ENCODE measurements around the gene ARL2. TPM values are rescaled to one million over a fixed set of nuclear protein-coding genes. Genes with fewer than 3 reads are reported as not detected.
"Not testable (repeated sequence)": the region's sequence is repeated elsewhere in the genome, so short reads cannot be mapped to it uniquely, and the experiment has no call there.

The ARL2 gene
- total and polyA plus RNA-seq, 2 donors: 42.8 to 52.0 TPM

DNA sequence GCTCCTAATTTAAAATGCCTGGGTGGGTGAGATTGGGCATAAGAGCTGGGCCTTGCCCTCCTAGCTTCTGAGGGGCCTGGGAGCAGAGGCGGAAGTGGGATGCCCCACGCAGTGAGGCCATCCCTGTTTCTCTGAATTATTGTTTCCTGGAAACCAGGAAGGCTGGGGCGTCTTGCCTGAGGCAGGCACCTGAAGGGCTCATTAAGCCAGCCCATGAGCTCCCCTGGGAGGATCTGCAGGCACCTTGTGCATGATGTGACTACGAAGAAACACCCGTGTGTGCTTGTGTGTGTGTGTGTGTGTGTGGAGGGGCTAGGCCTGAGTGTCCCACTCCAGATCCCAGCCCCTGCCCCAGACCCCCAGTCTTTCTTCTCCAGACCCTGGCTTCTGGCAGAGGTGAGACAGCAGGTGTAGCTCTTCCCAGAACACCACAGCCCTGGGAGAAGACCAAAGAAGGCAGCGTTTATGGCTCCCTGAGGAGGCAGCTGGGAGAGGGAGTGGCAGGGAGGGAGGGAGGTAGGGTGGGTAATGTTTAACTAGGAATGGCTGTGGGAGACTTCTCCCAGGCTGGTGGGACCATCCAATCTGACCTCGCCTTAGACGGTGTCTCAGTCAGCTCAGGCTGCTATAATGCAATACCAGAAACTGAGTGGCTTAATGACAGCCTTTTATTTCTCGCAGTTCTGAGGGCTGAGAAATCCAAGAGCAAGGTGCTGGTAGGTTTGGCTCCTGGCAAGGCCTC is 15.1 kb upstream of the ARL2 start:
- DNase-seq (ENCODE audit: low read depth in 6 of 9, low spot score in 9 of 9): no peak
- Histone ChIP-seq H3K36me3 (ENCODE audit: control insufficient read depth in 2 of 2, insufficient read depth in 2 of 2, low read length in 1 of 2) (no peaks in the 10 kb centered on the region), H3K27ac (ENCODE audit: low read depth in 1 of 2, low read length in 1 of 2) (no peak overlapping the region), H3K27me3 (ENCODE audit: control insufficient read depth in 2 of 2, insufficient read depth in 1 of 2, low read length in 1 of 2) (peaks cover 0 to 7% of the 10 kb centered on the region in 2 donors), H3K4me3 (ENCODE audit: low read length in 2 of 2) (no peak overlapping the region), H3K4me1 (ENCODE audit: control insufficient read depth in 2 of 2, insufficient read depth in 2 of 2, low read length in 2 of 2) (no peaks in the 10 kb centered on the region), H3K9me3 (ENCODE audit: control insufficient read depth in 2 of 2, insufficient read depth in 1 of 2, low read length in 1 of 2) (no peaks in the 10 kb centered on the region)
- 77% methylated on average over 9 of the region's 9 CpGs for whole genome bisulfite sequencing

- Histone ChIP-seq H3K4me3 (ENCODE audit: low read length in 2 of 2) (no peak overlapping the region), H3K27ac (ENCODE audit: low read depth in 1 of 2, low read length in 1 of 2) (no peak overlapping the region), H3K27me3 (ENCODE audit: control insufficient read depth in 2 of 2, insufficient read depth in 1 of 2, low read length in 1 of 2) (peaks cover 0 to 7% of the 10 kb centered on the region in 2 donors), H3K9me3 (ENCODE audit: control insufficient read depth in 2 of 2, insufficient read depth in 1 of 2, low read length in 1 of 2) (no peaks in the 10 kb centered on the region), H3K4me1 (ENCODE audit: control insufficient read depth in 2 of 2, insufficient read depth in 2 of 2, low read length in 2 of 2) (no peaks in the 10 kb centered on the region), H3K36me3 (ENCODE audit: control insufficient read depth in 2 of 2, insufficient read depth in 2 of 2, low read length in 1 of 2) (no peaks in the 10 kb centered on the region)
- no peak for DNase-seq (ENCODE audit: low read depth in 6 of 9, low spot score in 9 of 9)
- 91% methylated on average over 1 of the region's 1 CpG for WGBS
Observed at GRCh38 chr11:64999478-64999877, 14.5 kb upstream of the ARL2 start.

- DNase-seq (ENCODE audit: low read depth in 6 of 9, low spot score in 9 of 9): no peak
- no peak overlapping the region for H3K4me3 ChIP-seq (ENCODE audit: low read length in 2 of 2)
- no peaks in the 10 kb centered on the region for H3K27me3 ChIP-seq (ENCODE audit: control insufficient read depth in 2 of 2, insufficient read depth in 1 of 2, low read length in 1 of 2)
- no peaks in the 10 kb centered on the region for H3K36me3 ChIP-seq (ENCODE audit: control insufficient read depth in 2 of 2, insufficient read depth in 2 of 2, low read length in 1 of 2)
- H3K27ac ChIP-seq (ENCODE audit: low read depth in 1 of 2, low read length in 1 of 2): no peak overlapping the region
- no peaks in the 10 kb centered on the region for H3K4me1 ChIP-seq (ENCODE audit: control insufficient read depth in 2 of 2, insufficient read depth in 2 of 2, low read length in 2 of 2)
- no peaks in the 10 kb centered on the region for H3K9me3 ChIP-seq (ENCODE audit: control insufficient read depth in 2 of 2, insufficient read depth in 1 of 2, low read length in 1 of 2)
- WGBS: 91% methylated on average over 5 of the region's 5 CpGs
Observed at GRCh38 chr11:65002706-65003105, 11.3 kb upstream of the ARL2 start.

DNA sequence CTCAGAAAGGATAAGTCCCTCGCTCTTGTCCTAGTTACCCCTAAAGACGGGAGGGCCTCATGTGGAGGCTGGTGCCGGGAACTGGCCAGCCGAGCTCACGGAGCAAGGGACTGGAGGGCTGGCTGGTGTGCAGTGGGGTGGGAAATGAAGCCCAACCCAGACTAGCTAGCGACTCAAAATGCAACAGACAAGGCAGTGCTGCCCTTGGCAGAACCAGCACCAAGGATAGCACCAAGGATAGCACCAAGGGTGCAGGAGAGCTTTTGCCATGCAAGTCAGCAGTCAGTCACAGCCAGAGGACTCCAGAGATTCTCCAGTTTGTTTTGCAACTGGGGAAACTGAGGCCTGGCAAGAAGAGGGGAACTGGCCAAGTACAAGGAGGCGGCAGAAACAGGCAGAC is 10.7 kb upstream of the ARL2 start:
- Histone ChIP-seq H3K9me3 (ENCODE audit: control insufficient read depth in 2 of 2, insufficient read depth in 1 of 2, low read length in 1 of 2) (no peaks in the 10 kb centered on the region), H3K27me3 (ENCODE audit: control insufficient read depth in 2 of 2, insufficient read depth in 1 of 2, low read length in 1 of 2) (no peaks in the 10 kb centered on the region), H3K4me3 (ENCODE audit: low read length in 2 of 2) (no peak overlapping the region), H3K4me1 (ENCODE audit: control insufficient read depth in 2 of 2, insufficient read depth in 2 of 2, low read length in 2 of 2) (no peaks in the 10 kb centered on the region), H3K36me3 (ENCODE audit: control insufficient read depth in 2 of 2, insufficient read depth in 2 of 2, low read length in 1 of 2) (no peaks in the 10 kb centered on the region), H3K27ac (ENCODE audit: low read depth in 1 of 2, low read length in 1 of 2) (no peak overlapping the region)
- 95% methylated on average over 7 of the region's 7 CpGs for WGBS
- no peak for DNase-seq (ENCODE audit: low read depth in 6 of 9, low spot score in 9 of 9)

GRCh38 chr11:65003968-65004367 is 10.0 kb upstream of the ARL2 start:
- not testable (repeated sequence) for DNase-seq (ENCODE audit: low read depth in 6 of 9, low spot score in 9 of 9); H3K27ac ChIP-seq (ENCODE audit: low read depth in 1 of 2, low read length in 1 of 2); H3K36me3 ChIP-seq (ENCODE audit: control insufficient read depth in 2 of 2, insufficient read depth in 2 of 2, low read length in 1 of 2); H3K4me1 ChIP-seq (ENCODE audit: control insufficient read depth in 2 of 2, insufficient read depth in 2 of 2, low read length in 2 of 2); H3K9me3 ChIP-seq (ENCODE audit: control insufficient read depth in 2 of 2, insufficient read depth in 1 of 2, low read length in 1 of 2); H3K27me3 ChIP-seq (ENCODE audit: control insufficient read depth in 2 of 2, insufficient read depth in 1 of 2, low read length in 1 of 2); H3K4me3 ChIP-seq (ENCODE audit: low read length in 2 of 2)
- whole genome bisulfite sequencing: 84% methylated on average over 3 of the region's 3 CpGs

DNA sequence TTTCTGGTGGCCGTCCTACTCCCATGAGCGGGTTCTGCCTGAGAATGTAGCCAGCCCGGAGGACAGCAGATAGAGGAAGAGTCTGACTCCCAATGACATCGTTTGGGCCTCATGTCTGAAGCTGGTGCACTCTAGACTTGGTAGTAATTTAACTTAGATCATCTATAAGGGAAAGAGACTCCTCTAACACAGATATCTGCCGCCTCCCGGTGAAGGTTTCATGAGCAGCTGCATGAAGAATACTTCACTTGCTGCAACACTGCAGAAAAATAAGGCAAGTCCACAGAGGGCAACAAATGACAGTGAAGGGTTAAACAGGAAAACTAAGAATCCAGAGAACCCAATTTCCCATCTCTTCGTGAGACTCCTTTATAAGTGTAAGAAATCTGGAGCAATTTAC is 5.9 kb upstream of the ARL2 start:
- Histone ChIP-seq H3K9me3 (ENCODE audit: control insufficient read depth in 2 of 2, insufficient read depth in 1 of 2, low read length in 1 of 2) (no peaks in the 10 kb centered on the region), H3K36me3 (ENCODE audit: control insufficient read depth in 2 of 2, insufficient read depth in 2 of 2, low read length in 1 of 2) (no peaks in the 10 kb centered on the region), H3K27me3 (ENCODE audit: control insufficient read depth in 2 of 2, insufficient read depth in 1 of 2, low read length in 1 of 2) (no peaks in the 10 kb centered on the region), H3K4me3 (ENCODE audit: low read length in 2 of 2) (no peak overlapping the region), H3K4me1 (ENCODE audit: control insufficient read depth in 2 of 2, insufficient read depth in 2 of 2, low read length in 2 of 2) (peaks cover under 1 to 3% of the 10 kb centered on the region in 2 donors), H3K27ac (ENCODE audit: low read depth in 1 of 2, low read length in 1 of 2) (no peak overlapping the region)
- no peak for DNase-seq (ENCODE audit: low read depth in 6 of 9, low spot score in 9 of 9)
- WGBS: 94% methylated on average over 7 of the region's 7 CpGs

GRCh38 chr11:65008873-65009272 is 5.1 kb upstream of the ARL2 start:
- H3K27me3 ChIP-seq (ENCODE audit: control insufficient read depth in 2 of 2, insufficient read depth in 1 of 2, low read length in 1 of 2): no peaks in the 10 kb centered on the region
- no peaks in the 10 kb centered on the region for H3K9me3 ChIP-seq (ENCODE audit: control insufficient read depth in 2 of 2, insufficient read depth in 1 of 2, low read length in 1 of 2)
- H3K27ac ChIP-seq (ENCODE audit: low read depth in 1 of 2, low read length in 1 of 2): no peak overlapping the region
- 95% methylated on average over 2 of the region's 2 CpGs for WGBS
- DNase-seq (ENCODE audit: low read depth in 6 of 9, low spot score in 9 of 9): no peak
- no peak overlapping the region for H3K4me3 ChIP-seq (ENCODE audit: low read length in 2 of 2)
- no peaks in the 10 kb centered on the region for H3K36me3 ChIP-seq (ENCODE audit: control insufficient read depth in 2 of 2, insufficient read depth in 2 of 2, low read length in 1 of 2)
- H3K4me1 ChIP-seq (ENCODE audit: control insufficient read depth in 2 of 2, insufficient read depth in 2 of 2, low read length in 2 of 2): peaks cover 3 to 10% of the 10 kb centered on the region in 2 donors

- peaks cover 0 to 2% of the 10 kb centered on the region in 2 donors for H3K9me3 ChIP-seq (ENCODE audit: control insufficient read depth in 2 of 2, insufficient read depth in 1 of 2, low read length in 1 of 2)
- peak overlapping the region; percentile 98 to 99 for H3K27ac ChIP-seq (ENCODE audit: low read depth in 1 of 2, low read length in 1 of 2)
- peak in 7 of 9 donors; percentile 76 to 95 (median 89) for DNase-seq (ENCODE audit: low read depth in 6 of 9, low spot score in 9 of 9)
- no peaks in the 10 kb centered on the region for H3K27me3 ChIP-seq (ENCODE audit: control insufficient read depth in 2 of 2, insufficient read depth in 1 of 2, low read length in 1 of 2)
- peaks cover 8 to 21% of the 10 kb centered on the region in 2 donors for H3K4me1 ChIP-seq (ENCODE audit: control insufficient read depth in 2 of 2, insufficient read depth in 2 of 2, low read length in 2 of 2)
- WGBS: 19% methylated on average over 22 of the region's 22 CpGs
- peaks cover 2 to 10% of the 10 kb centered on the region in 2 donors for H3K36me3 ChIP-seq (ENCODE audit: control insufficient read depth in 2 of 2, insufficient read depth in 2 of 2, low read length in 1 of 2)
- H3K4me3 ChIP-seq (ENCODE audit: low read length in 2 of 2): peak overlapping the region; percentile 54 to 59
Observed at GRCh38 chr11:65013130-65013887, 651 bp upstream of the ARL2 start.

- Histone ChIP-seq H3K27me3 (ENCODE audit: control insufficient read depth in 2 of 2, insufficient read depth in 1 of 2, low read length in 1 of 2) (no peaks in the 10 kb centered on the region), H3K4me1 (ENCODE audit: control insufficient read depth in 2 of 2, insufficient read depth in 2 of 2, low read length in 2 of 2) (peaks cover 8 to 21% of the 10 kb centered on the region in 2 donors), H3K9me3 (ENCODE audit: control insufficient read depth in 2 of 2, insufficient read depth in 1 of 2, low read length in 1 of 2) (peaks cover 0 to 2% of the 10 kb centered on the region in 2 donors), H3K4me3 (ENCODE audit: low read length in 2 of 2) (peak overlapping the region; percentile 54 to 59), H3K36me3 (ENCODE audit: control insufficient read depth in 2 of 2, insufficient read depth in 2 of 2, low read length in 1 of 2) (peaks cover 11 to 17% of the 10 kb centered on the region in 2 donors), H3K27ac (ENCODE audit: low read depth in 1 of 2, low read length in 1 of 2) (peak overlapping the region; percentile 98 to 99)
- 32% methylated on average over 23 of the region's 23 CpGs for WGBS
- DNase-seq (ENCODE audit: low read depth in 6 of 9, low spot score in 9 of 9): no peak
Observed at GRCh38 chr11:65014726-65015227, 817 bp downstream of the ARL2 start.
